HepG2 (cell line): ENCODE data around the gene ZNF225. TPM values are rescaled to one million over a fixed set of nuclear protein-coding genes. Genes with fewer than 3 reads are reported as not detected.
A peak's percentile ranks its signal among the peaks of the same experiment; 100 is the strongest.

Source experiments
- CREB1 ChIP-seq, 2 experiments: fragments of 450-650 bp in 1 of 2; IDR thresholded peaks; 2 replicates each; pipeline ENCODE4 v1.6.1; 2016 to 2017; ENCODE audit warnings: control low read depth in 1 of 2, mild to moderate bottlenecking in 1 of 2, missing compliant biosample characterization in 1 of 2, missing genetic modification characterization in 1 of 2
- DNMT1 ChIP-seq: sonication (generic); formaldehyde crosslinking; IDR thresholded peaks from 2 replicates; pipeline ENCODE4 v1.5.1; 2020; ENCODE audit warnings: mild to moderate bottlenecking, missing genetic modification reagents
- GATAD1 ChIP-seq: IDR thresholded peaks from 2 replicates; pipeline ENCODE4 v1.6.1; 2016; ENCODE audit warnings: missing genetic modification reagents, missing compliant biosample characterization
- GPBP1L1 ChIP-seq: sonication (generic); formaldehyde crosslinking; IDR thresholded peaks from 2 replicates; pipeline ENCODE4 v1.5.0; 2020; ENCODE audit warnings: mild to moderate bottlenecking, missing genetic modification reagents
- NR2F6 ChIP-seq, 2 experiments: IDR thresholded peaks; 2 replicates each; pipeline ENCODE4 v1.6.1; 2016; ENCODE audit warnings: antibody characterized with exemption in 1 of 2, mild to moderate bottlenecking in 1 of 2
- POGZ ChIP-seq: sonication (generic); formaldehyde crosslinking; IDR thresholded peaks from 2 replicates; pipeline ENCODE4 v1.4.0; 2020; ENCODE audit warnings: mild to moderate bottlenecking, missing genetic modification reagents
- PRDM10 ChIP-seq: sonication (generic); formaldehyde crosslinking; IDR thresholded peaks from 2 replicates; pipeline ENCODE4 v1.4.0; 2020; ENCODE audit warnings: low read depth, missing genetic modification reagents
- SUZ12 ChIP-seq: fragments of 150-350 bp; IDR thresholded peaks from 2 replicates; pipeline ENCODE4 v1.6.1; 2014; ENCODE audit warnings: low read depth, low read length
- TARDBP ChIP-seq: sonication (generic); formaldehyde crosslinking; IDR thresholded peaks from 2 replicates; pipeline ENCODE4 v1.8.0; 2022; ENCODE audit warnings: mild to moderate bottlenecking, missing genetic modification reagents
- TFE3 ChIP-seq: IDR thresholded peaks from 2 replicates; pipeline ENCODE4 v1.6.1; 2016
- ZNF224 ChIP-seq: sonication (generic); formaldehyde crosslinking; IDR thresholded peaks from 2 replicates; pipeline ENCODE4 v1.5.0; 2020; ENCODE audit warnings: mild to moderate bottlenecking, missing genetic modification reagents
- ZNF225 ChIP-seq: sonication (generic); formaldehyde crosslinking; IDR thresholded peaks from 2 replicates; pipeline ENCODE4 v1.4.0; 2020; ENCODE audit warnings: mild to moderate bottlenecking, missing genetic modification reagents
- ZNF263 ChIP-seq: sonication (generic); formaldehyde crosslinking; IDR thresholded peaks from 2 replicates; pipeline ENCODE4 v1.4.0; 2020; ENCODE audit warnings: missing genetic modification reagents
- ZNF33A ChIP-seq: sonication (generic); formaldehyde crosslinking; IDR thresholded peaks from 2 replicates; pipeline ENCODE4 v1.5.1; 2020; ENCODE audit warnings: missing genetic modification reagents, mild to moderate bottlenecking, moderate library complexity, borderline replicate concordance
- ZNF574 ChIP-seq: sonication (generic); formaldehyde crosslinking; IDR thresholded peaks from 2 replicates; pipeline ENCODE4 v1.4.0; 2020; ENCODE audit warnings: missing genetic modification reagents
- polyA plus RNA-seq, 8 experiments: library from polyadenylated mRNA; depleted of rRNA in 3 of 8; stranded (reverse) in 7 of 8; unstranded in 1 of 8; fragments of >200 nt; fragmentation: Illumina TruSeq in 4 of 8; extraction: Trizol in 4 of 8; gene quantifications; 2 replicates each; pipeline versions ENCODE4 v1.2.1 to v1.2.3, GENCODE V29; 2011 to 2016; ENCODE audit warnings: low read depth in 4 of 8, missing spikeins in 1 of 8, mixed read lengths in 1 of 8; ENCODE audit not compliant: insufficient read depth in 1 of 8
- total RNA-seq, 5 experiments: library from RNA; depleted of rRNA; stranded (reverse); fragments of >200 nt; fragmentation: Illumina TruSeq; extraction: Trizol; gene quantifications; 2 replicates each; pipeline ENCODE4 v1.2.3, GENCODE V29; 2016; ENCODE audit warnings: low read depth in 1 of 5

Gene ZNF225
- total and polyA plus RNA-seq, 2 of the 13 experiments (the other 11 are each of a cell fraction or from before 2014, with no cell fraction given) = 0.87 to 3.3 TPM

- peak; percentile 85 for TF ChIP-seq PRDM10
- TF ChIP-seq ZNF263 (CRISPR knock-in tag) = peak; percentile 62; the same call in 1 of the 2 replicates
- no peak for TF ChIP-seq CREB1 (IDR thresholded peaks at IDR 0.05)
- TF ChIP-seq CREB1 (CRISPR knock-in tag; IDR thresholded peaks at IDR 0.05) = peak; percentile 69
- TF ChIP-seq ZNF574 = peak; percentile 71; the same call in 1 of the 2 replicates
- TF ChIP-seq POGZ (CRISPR knock-in tag) = peak; percentile 16; the same call in 1 of the 2 replicates
- 0 out of 2 replicates have a peak, but pooled peaks have one; percentile 24 for TF ChIP-seq ZNF224 (CRISPR knock-in tag)
- 0 out of 2 replicates have a peak, but pooled peaks have one; percentile 46 for TF ChIP-seq ZNF33A (CRISPR knock-in tag)
- no peak for TF ChIP-seq GPBP1L1 (CRISPR knock-in tag)
- peak; percentile 58 for TF ChIP-seq SUZ12
- TF ChIP-seq TARDBP (CRISPR knock-in tag) = peak; percentile 49; the same call in 1 of the 2 replicates
- TF ChIP-seq DNMT1 (CRISPR knock-in tag) = no peak
- no peak for TF ChIP-seq TFE3 (CRISPR knock-in tag)
- TF ChIP-seq NR2F6 (IDR thresholded peaks at IDR 0.05) = peak; percentile 47; the same call in 1 of the 2 replicates
- peak; percentile 39; the same call in 1 of the 2 replicates for TF ChIP-seq NR2F6 (CRISPR knock-in tag; IDR thresholded peaks at IDR 0.05)
- peak; percentile 40; the same call in 1 of the 2 replicates for TF ChIP-seq ZNF225 (CRISPR knock-in tag)
- peak; percentile 75 for TF ChIP-seq GATAD1
Measured at GRCh38 chr19:44141191-44142058, 28.2 kb downstream of the ZNF225 start, which contains the start of gene ZNF234 (continued).
